PC-3 (cell line): ENCODE measurements around the gene CGNL1. TPM values are rescaled to one million over a fixed set of nuclear protein-coding genes. Genes with fewer than 3 reads are reported as not detected.
A peak's percentile ranks its signal among the peaks of the same experiment; 100 is the strongest.

ENCODE experiments used
- ATAC-seq: fragments of 200-7000 bp; cut with Tn5 transposase; 2 replicates; pipeline ENCODE4 v1.9.1; 2020; ENCODE audit warnings: mild to moderate bottlenecking, moderate library complexity
- BruUV-seq: library from RNA; stranded (reverse); fragments of 400-500 nt; replicated peaks from 2 replicates; lab custom pipeline; 2021; lab: Mats Ljungman, UMichigan
- CTCF ChIA-PET: fragments of 300-600 bp; sonication (Branson Sonifier 250); formaldehyde crosslinking; loops from one replicate; lab custom pipeline; 2022; ENCODE audit warnings: antibody characterized with exemption; lab: Charles Lee
- POLR2A ChIA-PET: fragments of 300-600 bp; sonication (Branson Sonifier 250); formaldehyde crosslinking; loops from one replicate; lab custom pipeline; 2022; ENCODE audit warnings: antibody characterized with exemption; ENCODE audit not compliant: unreplicated experiment; lab: Charles Lee
- DNase-seq: peaks from one replicate; pipeline ENCODE4 v3.0.0-alpha.2; 2015
- H2AFZ ChIP-seq: fragments of 300-600 bp; sonication (generic); 2 replicates; pipeline ENCODE4 v1.6.0; 2016; ENCODE audit warnings: antibody characterized with exemption, low read length
- H3F3A ChIP-seq: fragments of 300-600 bp; sonication (generic); one replicate; pipeline ENCODE4 v1.6.0; 2017; ENCODE audit warnings: antibody characterized with exemption, low read length, control low read depth, mild to moderate bottlenecking; ENCODE audit not compliant: unreplicated experiment
- H3K27ac ChIP-seq: fragments of 300-600 bp; sonication (generic); 2 replicates; pipeline ENCODE4 v1.5.1; 2016; ENCODE audit warnings: mild to moderate bottlenecking, low read length
- H3K27me3 ChIP-seq: fragments of 300-600 bp; sonication (generic); 2 replicates; pipeline ENCODE4 v1.6.1; 2016; ENCODE audit warnings: low read length, mixed read lengths
- H3K36me3 ChIP-seq: fragments of 300-600 bp; sonication (generic); 2 replicates; pipeline ENCODE4 v1.6.1; 2016; ENCODE audit warnings: low read depth, mixed run types, low read length, mixed read lengths
- H3K4me1 ChIP-seq: fragments of 300-600 bp; sonication (generic); 2 replicates; pipeline ENCODE4 v1.5.1; 2016; ENCODE audit warnings: low read length; ENCODE audit not compliant: insufficient read depth
- H3K4me2 ChIP-seq: fragments of 300-600 bp; sonication (generic); 2 replicates; pipeline ENCODE4 v1.6.0; 2016; ENCODE audit warnings: low read length
- H3K4me3 ChIP-seq: fragments of 300-600 bp; sonication (generic); 2 replicates; pipeline ENCODE4 v1.5.1; 2016; ENCODE audit warnings: mild to moderate bottlenecking, low read length, mixed read lengths
- H3K79me2 ChIP-seq: fragments of 300-600 bp; sonication (generic); 2 replicates; pipeline ENCODE4 v1.6.1; 2017; ENCODE audit warnings: low read length, mixed read lengths
- H3K9ac ChIP-seq: fragments of 300-600 bp; sonication (generic); 2 replicates; pipeline ENCODE4 v1.6.0; 2016; ENCODE audit warnings: mild to moderate bottlenecking, low read length
- H3K9me2 ChIP-seq: fragments of 300-600 bp; sonication (generic); replicated peaks from 2 replicates; pipeline ENCODE4 v1.6.1; 2016; ENCODE audit warnings: mixed run types, low read length, mixed read lengths
- H3K9me3 ChIP-seq: fragments of 300-600 bp; sonication (generic); 2 replicates; pipeline ENCODE4 v1.6.1; 2016; ENCODE audit warnings: low read length, mixed read lengths
- H4K20me1 ChIP-seq: fragments of 300-600 bp; sonication (generic); 2 replicates; pipeline ENCODE4 v1.6.1; 2016; ENCODE audit warnings: low read length, mixed read lengths
- CTCF ChIP-seq: fragments of 300-600 bp; sonication (generic); conservative IDR thresholded peaks from 2 replicates; pipeline ENCODE4 v1.5.1; 2017; ENCODE audit warnings: antibody characterized with exemption, low read depth, mild to moderate bottlenecking, low read length
- EZH2 ChIP-seq: fragments of 300-600 bp; sonication (generic); IDR thresholded peaks from one replicate; pipeline ENCODE4 v1.6.1; 2017; ENCODE audit warnings: antibody characterized with exemption, mild to moderate bottlenecking, low read length; ENCODE audit not compliant: unreplicated experiment
- EZH2phosphoT487 ChIP-seq: fragments of 300-600 bp; sonication (generic); IDR thresholded peaks from 2 replicates; pipeline ENCODE4 v1.6.1; 2018; ENCODE audit warnings: mild to moderate bottlenecking, antibody characterized with exemption, low read length, borderline replicate concordance
- intact Hi-C: fragments of 100-400 bp; cut with micrococcal nuclease; formaldehyde crosslinking; loops from 2 replicates; pipeline ENCODE4 v1.9.0; 2023
- total RNA-seq: library from RNA; depleted of rRNA; stranded (reverse); fragments of >200 nt; gene quantifications from 2 replicates; pipeline ENCODE4 v1.2.3, GENCODE V29; 2014

Gene CGNL1
- total RNA-seq, 1 experiment from 2014 or later: 0.66 TPM

GRCh38 chr15:57334257-57334656 lies 42.0 kb upstream of the CGNL1 start:
- H3K79me2 ChIP-seq: no peaks in the 10 kb centered on the region
- TF ChIP-seq EZH2phosphoT487 (no peak), CTCF (no peak), EZH2 (no peak)
- peak overlapping the region; percentile 62 for H3K4me2 ChIP-seq
- H2AFZ ChIP-seq: 0 out of 2 replicates have a peak overlapping the region, but pooled peaks have one; percentile 53
- POLR2A ChIA-PET: no interaction called here
- no peaks in the 10 kb centered on the region for H3K36me3 ChIP-seq
- H3K9me2 ChIP-seq: no peaks in the 10 kb centered on the region
- H3K9me3 ChIP-seq: no peaks in the 10 kb centered on the region
- peaks cover 16% of the 10 kb centered on the region for H3K4me1 ChIP-seq
- CTCF ChIA-PET: interaction anchor here (0.7 kb wide), 1 partner anchor 118 kb away, joined by 3 read pairs; no protein-coding TSS in a partner anchor
- H3F3A ChIP-seq: no peaks in the 10 kb centered on the region
- H3K27me3 ChIP-seq: no peaks in the 10 kb centered on the region
- ATAC-seq (peak; percentile 97), DNase-seq (peak; percentile 62)
- no peak overlapping the region for H3K4me3 ChIP-seq
- no peaks in the 10 kb centered on the region for H4K20me1 ChIP-seq
- intact Hi-C loops: no loop called here
- no peak overlapping the region for H3K9ac ChIP-seq
- no peak overlapping the region for H3K27ac ChIP-seq
- no TSS peak for BruUV-seq

- ATAC-seq: no peak
- TF ChIP-seq EZH2: no peak
- no peak for TF ChIP-seq EZH2phosphoT487
- TF ChIP-seq CTCF: no peak
Measured at GRCh38 chr15:57335293-57335715, 41.0 kb upstream of the CGNL1 start.

GRCh38 chr15:57335719-57336118 lies 40.6 kb upstream of the CGNL1 start:
- H3K27ac ChIP-seq: no peak overlapping the region
- no peaks in the 10 kb centered on the region for H3K9me3 ChIP-seq
- CTCF ChIA-PET: no interaction called here
- H3K27me3 ChIP-seq: no peaks in the 10 kb centered on the region
- DNase-seq (peak; percentile 22), ATAC-seq (no peak)
- no peak overlapping the region for H2AFZ ChIP-seq
- POLR2A ChIA-PET: no interaction called here
- no peak overlapping the region for H3K9ac ChIP-seq
- intact Hi-C loops: no loop called here
- TF ChIP-seq EZH2phosphoT487 (no peak), EZH2 (no peak), CTCF (no peak)
- H3K79me2 ChIP-seq: no peaks in the 10 kb centered on the region
- BruUV-seq: no TSS peak
- H3K4me1 ChIP-seq: peaks cover 16% of the 10 kb centered on the region
- H3K36me3 ChIP-seq: no peaks in the 10 kb centered on the region
- H3K4me3 ChIP-seq: no peak overlapping the region
- no peaks in the 10 kb centered on the region for H3K9me2 ChIP-seq
- H3F3A ChIP-seq: no peaks in the 10 kb centered on the region
- no peak overlapping the region for H3K4me2 ChIP-seq
- no peaks in the 10 kb centered on the region for H4K20me1 ChIP-seq

More at GRCh38 chr15:57335293-57335715, 41.0 kb upstream of the CGNL1 start:
- no peaks in the 10 kb centered on the region for H3K79me2 ChIP-seq
- POLR2A ChIA-PET: no interaction called here
- no peaks in the 10 kb centered on the region for H3K27me3 ChIP-seq
- no peaks in the 10 kb centered on the region for H3F3A ChIP-seq
- H3K9me3 ChIP-seq: no peaks in the 10 kb centered on the region
- H3K36me3 ChIP-seq: no peaks in the 10 kb centered on the region
- no peak for DNase-seq
- no peak overlapping the region for H3K27ac ChIP-seq
- H3K4me1 ChIP-seq: peaks cover 16% of the 10 kb centered on the region
- no TSS peak for BruUV-seq
- no peaks in the 10 kb centered on the region for H4K20me1 ChIP-seq
- no peak overlapping the region for H3K4me3 ChIP-seq
- CTCF ChIA-PET: no interaction called here
- intact Hi-C loops: no loop called here
- no peak overlapping the region for H3K4me2 ChIP-seq
- no peaks in the 10 kb centered on the region for H3K9me2 ChIP-seq
- no peak overlapping the region for H2AFZ ChIP-seq
- H3K9ac ChIP-seq: no peak overlapping the region
